Astrocyte of the cerebellum (primary cell): ENCODE measurements around the gene CHN2.

Source experiments
- DNase-seq: peaks from one replicate; pipeline ENCODE4 v3.0.0-alpha.2; 2011; ENCODE audit warnings: low read depth
- H3K4me3 ChIP-seq: 2 replicates; pipeline ENCODE4 v1.5.1; 2011; ENCODE audit warnings: mild to moderate bottlenecking, low read depth, low read length, moderate library complexity
- CTCF ChIP-seq: IDR thresholded peaks from 2 replicates; pipeline ENCODE4 v1.5.1; 2012; ENCODE audit warnings: low read length, low read depth, moderate library complexity, mild to moderate bottlenecking; ENCODE audit errors: missing control alignments
- in situ Hi-C: cut with HindIII; loops from 2 replicates; pipeline ENCODE4 v1.10.0; 2017; ENCODE audit warnings: low sequenced_read_pairs

Gene CHN2

GRCh38 chr7:29410996-29411395 lies 216.4 kb downstream of the CHN2 start:
- no peak overlapping the region for H3K4me3 ChIP-seq
- TF ChIP-seq CTCF: no peak
- no peak for DNase-seq
- in situ Hi-C loops: loop anchor here (5.0 kb wide), 1 partner anchor 489 kb away; no protein-coding TSS in a partner anchor

GRCh38 chr7:29412912-29413311 lies 218.3 kb downstream of the CHN2 start:
- TF ChIP-seq CTCF: no peak
- in situ Hi-C loops: loop anchor here (5.0 kb wide), 1 partner anchor 491 kb away; no protein-coding TSS in a partner anchor
- DNase-seq: no peak
- no peak overlapping the region for H3K4me3 ChIP-seq

- in situ Hi-C loops: loop anchor here (5.0 kb wide), 1 partner anchor 491 kb away; no protein-coding TSS in a partner anchor
- no peak for TF ChIP-seq CTCF
- no peak overlapping the region for H3K4me3 ChIP-seq
- DNase-seq: no peak
Observed at GRCh38 chr7:29413626-29414136, 219.1 kb downstream of the CHN2 start.

- in situ Hi-C loops: loop anchor here (5.0 kb wide), 1 partner anchor 492 kb away; no protein-coding TSS in a partner anchor
- DNase-seq: no peak
- no peak overlapping the region for H3K4me3 ChIP-seq
- TF ChIP-seq CTCF: no peak
Observed at GRCh38 chr7:29414216-29414615, 219.6 kb downstream of the CHN2 start.

GRCh38 chr7:29415215-29415614 lies 220.6 kb downstream of the CHN2 start:
- TF ChIP-seq CTCF: no peak
- no peak for DNase-seq
- in situ Hi-C loops: no loop called here
- no peak overlapping the region for H3K4me3 ChIP-seq

- in situ Hi-C loops: no loop called here
- TF ChIP-seq CTCF: no peak
- H3K4me3 ChIP-seq: no peak overlapping the region
- no peak for DNase-seq
Observed at GRCh38 chr7:29416276-29416937, 221.8 kb downstream of the CHN2 start.

- no peak overlapping the region for H3K4me3 ChIP-seq
- in situ Hi-C loops: no loop called here
- DNase-seq: no peak
- TF ChIP-seq CTCF: no peak
Observed at GRCh38 chr7:29416938-29417305, 222.3 kb downstream of the CHN2 start.
